ENCODE measurements around the gene CCM2.

Gene CCM2

GRCh38 chr7:45085619-45086200, 85.7 kb downstream of the CCM2 start:
- no peak for DNase-seq

- no peak for DNase-seq
Observed at GRCh38 chr7:45086331-45087065, 86.5 kb downstream of the CCM2 start.

GRCh38 chr7:45087301-45088145, 87.5 kb downstream of the CCM2 start:
- DNase-seq: no peak

- no peak for DNase-seq
Observed at GRCh38 chr7:45088146-45088701, 88.2 kb downstream of the CCM2 start.

- DNase-seq: no peak
Observed at GRCh38 chr7:45088821-45089340, 88.9 kb downstream of the CCM2 start, which contains the start of gene NACAD. TSS of gene NACAD (minus strand) at chr7:45088969. CDS start at chr7:45088894, 75 bp downstream.

- DNase-seq: peak; percentile 63
Observed at GRCh38 chr7:45089341-45089891, 89.4 kb downstream of the CCM2 start.

- DNase-seq: peak; percentile 81
Observed at GRCh38 chr7:45092100-45092930, 92.3 kb downstream of the CCM2 start.

GRCh38 chr7:45092931-45093235, 92.9 kb downstream of the CCM2 start:
- DNase-seq: no peak

GRCh38 chr7:45098983-45099839, 99.2 kb downstream of the CCM2 start:
- no peak for DNase-seq

GRCh38 chr7:45099891-45100760, 100.1 kb downstream of the CCM2 start:
- DNase-seq: no peak

GRCh38 chr7:45100761-45101480, 100.9 kb downstream of the CCM2 start:
- no peak for DNase-seq

GRCh38 chr7:45101748-45102147, 101.7 kb downstream of the CCM2 start:
- DNase-seq: no peak

- DNase-seq: no peak
Observed at GRCh38 chr7:45102785-45103712, 103.0 kb downstream of the CCM2 start.

- DNase-seq: no peak
Observed at GRCh38 chr7:45103958-45104843, 104.2 kb downstream of the CCM2 start.

- DNase-seq: no peak
Observed at GRCh38 chr7:45104844-45105587, 105.0 kb downstream of the CCM2 start.

GRCh38 chr7:45105588-45106188, 105.7 kb downstream of the CCM2 start:
- no peak for DNase-seq
